Progenitor cell of endocrine pancreas (in vitro differentiated cells): ENCODE results near the gene TBCD. TPM values are rescaled to one million over a fixed set of nuclear protein-coding genes. Genes with fewer than 3 reads are reported as not detected.
"Not testable (repeated sequence)": the region's sequence is repeated elsewhere in the genome, so short reads cannot be mapped to it uniquely, and the experiment has no call there.

ENCODE experiments used
- DNase-seq: peaks from one replicate; pipeline ENCODE4 v3.0.0; 2021; ENCODE audit warnings: low spot score; ENCODE audit not compliant: unreplicated experiment
- H3K27ac Mint-ChIP-seq: 2 replicates; pipeline ENCODE4 v1.8.0; 2021; ENCODE audit warnings: mild to moderate bottlenecking, moderate library complexity, mixed read lengths
- H3K27me3 Mint-ChIP-seq: 2 replicates; pipeline ENCODE4 v1.8.0; 2021; ENCODE audit warnings: mixed read lengths
- H3K36me3 Mint-ChIP-seq: 2 replicates; pipeline ENCODE4 v1.8.0; 2022; ENCODE audit warnings: mixed read lengths; ENCODE audit not compliant: insufficient read depth
- H3K4me1 Mint-ChIP-seq: 2 replicates; pipeline ENCODE4 v1.8.0; 2021; ENCODE audit warnings: low read depth, mixed read lengths
- H3K4me3 Mint-ChIP-seq: 2 replicates; pipeline ENCODE4 v1.8.0; 2021; ENCODE audit warnings: low read depth, mild to moderate bottlenecking, moderate library complexity, mixed read lengths
- H3K9me3 Mint-ChIP-seq: 2 replicates; pipeline ENCODE4 v1.8.0; 2021; ENCODE audit warnings: low read depth, mixed read lengths
- CTCF ChIP-seq: fragments of 200-600 bp; sonication (generic); IDR thresholded peaks from one replicate; pipeline ENCODE4 v1.5.0; 2021; ENCODE audit warnings: antibody characterized with exemption, mild to moderate bottlenecking; ENCODE audit not compliant: unreplicated experiment
- total RNA-seq: library from RNA; stranded (reverse); gene quantifications from 2 replicates; pipeline ENCODE4 v1.2.1, GENCODE V29; 2021

Gene TBCD
- total RNA-seq, 1 donor from 2014 or later = 95.6 TPM

GRCh38 chr17:82765371-82765770, 13.5 kb downstream of the TBCD start:
- peaks cover 20% of the 10 kb centered on the region for H3K36me3 Mint-ChIP-seq

GRCh38 chr17:82767041-82767754, 15.3 kb downstream of the TBCD start:
- Mint-ChIP-seq H3K36me3 (peaks cover 21% of the 10 kb centered on the region), H3K27me3 (no peaks in the 10 kb centered on the region), H3K9me3 (no peaks in the 10 kb centered on the region), H3K4me1 (peaks cover 6% of the 10 kb centered on the region), H3K4me3 (no peak overlapping the region), H3K27ac (peak overlapping the region; percentile 62)
- TF ChIP-seq CTCF = peak; percentile 68
- DNase-seq = no peak

More at GRCh38 chr17:82765371-82765770, 13.5 kb downstream of the TBCD start:
- no peak for DNase-seq
- Mint-ChIP-seq H3K27me3 (no peaks in the 10 kb centered on the region), H3K27ac (no peak overlapping the region), H3K9me3 (no peaks in the 10 kb centered on the region), H3K4me1 (peaks cover 6% of the 10 kb centered on the region), H3K4me3 (no peak overlapping the region)
- no peak for TF ChIP-seq CTCF

GRCh38 chr17:82769041-82769440, 17.2 kb downstream of the TBCD start:
- Mint-ChIP-seq H3K27ac (no peak overlapping the region), H3K36me3 (peaks cover 31% of the 10 kb centered on the region), H3K4me3 (no peak overlapping the region), H3K4me1 (peaks cover 1% of the 10 kb centered on the region), H3K9me3 (no peaks in the 10 kb centered on the region), H3K27me3 (no peaks in the 10 kb centered on the region)
- DNase-seq = no peak
- no peak for TF ChIP-seq CTCF

- peaks cover 34% of the 10 kb centered on the region for H3K36me3 Mint-ChIP-seq
- TF ChIP-seq CTCF = no peak
- no peaks in the 10 kb centered on the region for H3K27me3 Mint-ChIP-seq
Measured at GRCh38 chr17:82772026-82772425, 20.2 kb downstream of the TBCD start.

GRCh38 chr17:82774456-82774855, 22.6 kb downstream of the TBCD start:
- peaks cover 29% of the 10 kb centered on the region for H3K36me3 Mint-ChIP-seq
- H3K27ac Mint-ChIP-seq, H3K4me3 Mint-ChIP-seq: not testable (repeated sequence)

More at GRCh38 chr17:82772026-82772425, 20.2 kb downstream of the TBCD start:
- Mint-ChIP-seq H3K4me1 (peaks cover 2% of the 10 kb centered on the region), H3K9me3 (peaks cover under 1% of the 10 kb centered on the region), H3K4me3 (no peak overlapping the region), H3K27ac (no peak overlapping the region)
- DNase-seq = no peak

More at GRCh38 chr17:82774456-82774855, 22.6 kb downstream of the TBCD start:
- H3K27me3 Mint-ChIP-seq, H3K9me3 Mint-ChIP-seq, H3K4me1 Mint-ChIP-seq, DNase-seq: not testable (repeated sequence)
